ENCODE data around the gene P2RX6.

Gene P2RX6

GRCh38 chr22:20979940-20980453 is 35.0 kb upstream of the P2RX6 start:
- no peak for DNase-seq (ENCODE audit: low read depth in 4 of 4, low spot score in 1 of 4)

- no peak for DNase-seq (ENCODE audit: low read depth in 4 of 4, low spot score in 1 of 4)
Observed at GRCh38 chr22:20980523-20980922, 34.4 kb upstream of the P2RX6 start.

- DNase-seq (ENCODE audit: low read depth in 4 of 4, low spot score in 1 of 4) = no peak
Observed at GRCh38 chr22:20980938-20981722, 33.8 kb upstream of the P2RX6 start.

- peak in 3 of 4 experiments; percentile 45 to 65 (median 64) for DNase-seq (ENCODE audit: low read depth in 4 of 4, low spot score in 1 of 4)
Observed at GRCh38 chr22:20981787-20982562, 33.0 kb upstream of the P2RX6 start, which contains the start of gene LZTR1. Gene LZTR1, plus strand, starts transcription at chr22:20982297. Its CDS starts 75 bp downstream, at chr22:20982372.

- DNase-seq (ENCODE audit: low read depth in 4 of 4, low spot score in 1 of 4) = no peak
Observed at GRCh38 chr22:20982563-20982882, 32.4 kb upstream of the P2RX6 start.

- DNase-seq (ENCODE audit: low read depth in 4 of 4, low spot score in 1 of 4) = no peak
Observed at GRCh38 chr22:20983081-20983771, 31.7 kb upstream of the P2RX6 start.

GRCh38 chr22:20985720-20986119 is 29.2 kb upstream of the P2RX6 start:
- no peak for DNase-seq (ENCODE audit: low read depth in 4 of 4, low spot score in 1 of 4)

GRCh38 chr22:20986365-20986764 is 28.6 kb upstream of the P2RX6 start:
- no peak for DNase-seq (ENCODE audit: low read depth in 4 of 4, low spot score in 1 of 4)

- DNase-seq (ENCODE audit: low read depth in 4 of 4, low spot score in 1 of 4) = no peak
Observed at GRCh38 chr22:20987375-20987774, 27.6 kb upstream of the P2RX6 start.

GRCh38 chr22:20988573-20989322 is 26.2 kb upstream of the P2RX6 start:
- DNase-seq (ENCODE audit: low read depth in 4 of 4, low spot score in 1 of 4) = no peak

GRCh38 chr22:20989323-20990138 is 25.4 kb upstream of the P2RX6 start:
- DNase-seq (ENCODE audit: low read depth in 4 of 4, low spot score in 1 of 4) = no peak

GRCh38 chr22:20990184-20991180 is 24.5 kb upstream of the P2RX6 start:
- no peak for DNase-seq (ENCODE audit: low read depth in 4 of 4, low spot score in 1 of 4)

- no peak for DNase-seq (ENCODE audit: low read depth in 4 of 4, low spot score in 1 of 4)
Observed at GRCh38 chr22:20991252-20992055, 23.5 kb upstream of the P2RX6 start.

GRCh38 chr22:20992056-20992442 is 22.9 kb upstream of the P2RX6 start:
- DNase-seq (ENCODE audit: low read depth in 4 of 4, low spot score in 1 of 4) = no peak

- DNase-seq (ENCODE audit: low read depth in 4 of 4, low spot score in 1 of 4) = no peak
Observed at GRCh38 chr22:20992456-20993303, 22.3 kb upstream of the P2RX6 start.

- DNase-seq (ENCODE audit: low read depth in 4 of 4, low spot score in 1 of 4) = no peak
Observed at GRCh38 chr22:20993304-20994127, 21.4 kb upstream of the P2RX6 start.
